Erythroblast (primary cell): ENCODE data around the gene CXXC5.

Source experiments
- GATA1 ChIP-seq: IDR thresholded peaks from 2 replicates; pipeline ENCODE4 v1.6.1; 2011; ENCODE audit warnings: low read depth, mild to moderate bottlenecking, control low read depth, low read length, moderate library complexity
- POLR2A ChIP-seq: IDR thresholded peaks from 2 replicates; pipeline ENCODE4 v1.6.1; 2011; ENCODE audit warnings: mild to moderate bottlenecking, low read length

DNA sequence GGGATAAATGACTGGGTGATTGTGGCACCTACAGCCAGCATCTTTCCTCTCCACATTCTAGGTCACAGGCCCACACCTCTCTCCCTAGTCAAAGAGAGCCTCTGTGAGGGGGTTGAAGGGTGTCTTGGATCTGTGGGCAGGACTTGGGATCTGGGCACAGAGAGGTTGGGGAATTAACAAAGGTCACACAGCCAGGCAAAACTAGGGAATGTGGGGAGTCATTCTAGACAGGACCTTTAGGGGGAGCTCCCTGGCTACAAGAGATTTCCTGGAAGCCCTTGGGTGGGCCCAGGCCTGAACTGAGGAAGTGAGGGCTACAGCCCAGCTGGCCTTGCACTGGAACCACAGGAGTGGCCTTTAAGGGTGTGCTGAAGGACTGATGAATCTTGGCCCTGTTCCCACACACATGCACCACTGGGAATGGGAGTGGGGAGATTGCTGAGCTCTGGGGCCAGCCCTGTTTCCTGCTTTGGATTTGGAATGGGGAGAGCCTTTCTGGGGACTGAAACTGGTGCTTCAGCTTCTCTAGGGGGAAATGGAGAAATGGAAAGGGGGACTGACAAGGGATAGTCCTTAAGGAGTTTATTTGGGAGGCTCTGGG lies 12.4 kb upstream of the CXXC5 start:
- TF ChIP-seq POLR2A (no peak), GATA1 (no peak)
